HFFc6 (cell line): Measurements from ENCODE around the gene SNAP91. TPM values are rescaled to one million over a fixed set of nuclear protein-coding genes. Genes with fewer than 3 reads are reported as not detected.

Experiments
- DNase-seq: peaks from one replicate; pipeline ENCODE4 v3.0.0-alpha.2; 2018
- H3K27ac Mint-ChIP-seq: 2 replicates; pipeline ENCODE4 v1.8.0; 2020; ENCODE audit warnings: mild to moderate bottlenecking, mixed read lengths
- H3K27me3 Mint-ChIP-seq: 2 replicates; pipeline ENCODE4 v1.8.0; 2021; ENCODE audit warnings: mild to moderate bottlenecking, moderate library complexity, mixed read lengths; ENCODE audit not compliant: insufficient read depth
- H3K36me3 Mint-ChIP-seq: 2 replicates; pipeline ENCODE4 v1.8.0; 2021; ENCODE audit warnings: low read depth, mixed read lengths
- H3K4me1 Mint-ChIP-seq: 2 replicates; pipeline ENCODE4 v1.8.0; 2020; ENCODE audit warnings: low read depth, mixed read lengths
- H3K4me3 Mint-ChIP-seq: 2 replicates; pipeline ENCODE4 v1.8.0; 2020; ENCODE audit warnings: mild to moderate bottlenecking, moderate library complexity, mixed read lengths
- H3K9me3 Mint-ChIP-seq: 2 replicates; pipeline ENCODE4 v1.8.0; 2020; ENCODE audit warnings: mild to moderate bottlenecking, mixed read lengths
- total RNA-seq, 6 experiments: library from RNA; stranded (reverse); fragmentation: NEBNext Ultra II Directional; extraction: Animal tissue kit (Norgen Biotek cat#: 25700); gene quantifications; 2 replicates in 1 of 6; 3 replicates in 5 of 6; pipeline ENCODE4 v1.2.3, GENCODE V29; 2021
- TF ChIP-seq, protein P1 (sequence below): fragments of 200-600 bp; sonication (generic); IDR thresholded peaks from 2 replicates; pipeline ENCODE4 v1.5.0; 2021; ENCODE audit warnings: antibody characterized with exemption, mild to moderate bottlenecking

The SNAP91 gene
- total RNA-seq, 6 experiments from 2014 or later = not detected

DNA sequence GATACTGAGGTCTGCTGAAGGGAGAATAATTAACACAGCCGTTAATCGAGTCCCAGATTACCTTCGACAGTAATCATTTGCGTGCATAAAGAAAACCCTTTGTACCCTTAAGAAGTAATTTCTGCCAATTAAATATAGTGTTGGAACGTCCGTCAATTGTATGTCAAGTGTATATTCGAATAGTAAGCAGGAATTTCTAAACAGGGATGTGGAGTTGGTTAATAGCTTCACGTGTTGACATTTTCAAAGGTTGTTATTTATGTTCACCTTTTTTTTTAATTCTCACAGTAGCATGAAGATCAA lies 798 bp upstream of the SNAP91 start:
- DNase-seq = no peak
- TF ChIP-seq, protein P1, sequence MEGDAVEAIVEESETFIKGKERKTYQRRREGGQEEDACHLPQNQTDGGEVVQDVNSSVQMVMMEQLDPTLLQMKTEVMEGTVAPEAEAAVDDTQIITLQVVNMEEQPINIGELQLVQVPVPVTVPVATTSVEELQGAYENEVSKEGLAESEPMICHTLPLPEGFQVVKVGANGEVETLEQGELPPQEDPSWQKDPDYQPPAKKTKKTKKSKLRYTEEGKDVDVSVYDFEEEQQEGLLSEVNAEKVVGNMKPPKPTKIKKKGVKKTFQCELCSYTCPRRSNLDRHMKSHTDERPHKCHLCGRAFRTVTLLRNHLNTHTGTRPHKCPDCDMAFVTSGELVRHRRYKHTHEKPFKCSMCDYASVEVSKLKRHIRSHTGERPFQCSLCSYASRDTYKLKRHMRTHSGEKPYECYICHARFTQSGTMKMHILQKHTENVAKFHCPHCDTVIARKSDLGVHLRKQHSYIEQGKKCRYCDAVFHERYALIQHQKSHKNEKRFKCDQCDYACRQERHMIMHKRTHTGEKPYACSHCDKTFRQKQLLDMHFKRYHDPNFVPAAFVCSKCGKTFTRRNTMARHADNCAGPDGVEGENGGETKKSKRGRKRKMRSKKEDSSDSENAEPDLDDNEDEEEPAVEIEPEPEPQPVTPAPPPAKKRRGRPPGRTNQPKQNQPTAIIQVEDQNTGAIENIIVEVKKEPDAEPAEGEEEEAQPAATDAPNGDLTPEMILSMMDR = no peak
- Mint-ChIP-seq H3K36me3 (peaks cover 13% of the 10 kb centered on the region), H3K27ac (no peak overlapping the region), H3K9me3 (peaks cover 21% of the 10 kb centered on the region), H3K4me1 (no peaks in the 10 kb centered on the region), H3K4me3 (no peak overlapping the region), H3K27me3 (peaks cover 3% of the 10 kb centered on the region)

- TF ChIP-seq, protein P1 = no peak
- H3K36me3 Mint-ChIP-seq = peaks cover 13% of the 10 kb centered on the region
- peaks cover 3% of the 10 kb centered on the region for H3K27me3 Mint-ChIP-seq
- peaks cover 21% of the 10 kb centered on the region for H3K9me3 Mint-ChIP-seq
- DNase-seq = no peak
- no peaks in the 10 kb centered on the region for H3K4me1 Mint-ChIP-seq
- no peak overlapping the region for H3K27ac Mint-ChIP-seq
- H3K4me3 Mint-ChIP-seq = no peak overlapping the region
These were observed 343 bp downstream of the SNAP91 start for GRCh38 chr6:83708546-83708969.

GRCh38 chr6:83707829-83708545 lies 914 bp downstream of the SNAP91 start:
- no peaks in the 10 kb centered on the region for H3K4me1 Mint-ChIP-seq
- H3K36me3 Mint-ChIP-seq = peaks cover 13% of the 10 kb centered on the region
- H3K27ac Mint-ChIP-seq = no peak overlapping the region
- no peak for DNase-seq
- peaks cover 21% of the 10 kb centered on the region for H3K9me3 Mint-ChIP-seq
- TF ChIP-seq, protein P1 = no peak
- H3K4me3 Mint-ChIP-seq = no peak overlapping the region
- peaks cover 3% of the 10 kb centered on the region for H3K27me3 Mint-ChIP-seq

- Mint-ChIP-seq H3K36me3 (no peaks in the 10 kb centered on the region), H3K9me3 (peaks cover 5% of the 10 kb centered on the region), H3K4me1 (no peaks in the 10 kb centered on the region), H3K4me3 (no peak overlapping the region), H3K27ac (no peak overlapping the region), H3K27me3 (peaks cover 2% of the 10 kb centered on the region; the same call in 1 of the 2 replicates)
- no peak for DNase-seq
- TF ChIP-seq, protein P1 = no peak
These were observed 6.2 kb downstream of the SNAP91 start for GRCh38 chr6:83702749-83703148.

DNA sequence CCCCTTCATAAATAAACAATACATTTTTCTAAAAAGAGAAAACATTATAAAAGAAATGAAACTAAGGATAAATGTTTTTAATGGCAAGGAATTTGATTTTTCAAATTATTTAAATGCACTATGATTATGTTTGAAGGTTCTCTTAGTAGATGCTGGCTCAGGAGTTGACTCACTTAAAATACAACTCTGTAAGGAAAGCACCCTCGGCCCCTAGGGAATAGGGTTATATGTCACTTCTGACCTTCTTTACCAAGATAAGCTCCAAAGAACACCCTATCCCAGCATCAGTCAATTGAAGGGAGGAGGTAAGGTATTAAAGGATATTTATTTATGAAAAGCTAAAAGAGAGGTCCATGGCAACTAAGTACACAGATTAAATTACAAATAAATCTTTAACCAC lies 6.8 kb downstream of the SNAP91 start:
- Mint-ChIP-seq H3K4me3 (no peak overlapping the region), H3K27ac (no peak overlapping the region), H3K27me3 (peaks cover 2% of the 10 kb centered on the region; the same call in 1 of the 2 replicates), H3K36me3 (no peaks in the 10 kb centered on the region), H3K4me1 (no peaks in the 10 kb centered on the region), H3K9me3 (peaks cover 5% of the 10 kb centered on the region)
- TF ChIP-seq, protein P1 = no peak
- DNase-seq = no peak
